ENCODE data around the gene RBM26. TPM values are rescaled to one million over a fixed set of nuclear protein-coding genes. Genes with fewer than 3 reads are reported as not detected.

RBM26 gene
- total and polyA plus RNA-seq, 2 experiments from 2014 or later: 46.0 to 69.3 TPM

DNA sequence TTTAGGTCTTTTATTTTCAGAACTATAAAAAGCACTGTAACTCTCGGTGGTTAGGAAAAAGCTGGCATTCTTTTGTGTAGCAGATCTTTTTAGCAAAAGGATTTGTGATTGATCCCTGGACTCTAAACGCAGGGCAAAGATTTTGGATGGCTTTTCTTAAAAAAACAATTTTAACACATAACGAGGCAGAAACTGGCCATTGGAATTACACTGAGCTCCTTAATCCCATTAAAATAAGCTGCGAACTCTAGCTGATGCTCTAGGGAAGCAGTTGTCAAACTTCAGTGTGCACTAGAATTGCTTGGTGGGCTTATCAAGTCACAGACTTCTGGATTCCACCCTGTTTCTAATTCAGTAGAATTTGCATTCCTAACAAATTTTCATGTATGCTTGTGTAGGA, 41.1 kb upstream of the RBM26 start (continued):
- TF ChIP-seq EZH2 (IDR thresholded peaks at IDR 0.05; ENCODE audit: low read depth, unreplicated experiment) (no peak), JUNB (IDR thresholded peaks at IDR 0.05; ENCODE audit: unreplicated experiment) (no peak), ZNF331 (CRISPR knock-in tag; IDR thresholded peaks at IDR 0.05; ENCODE audit: low read depth) (no peak)

DNA sequence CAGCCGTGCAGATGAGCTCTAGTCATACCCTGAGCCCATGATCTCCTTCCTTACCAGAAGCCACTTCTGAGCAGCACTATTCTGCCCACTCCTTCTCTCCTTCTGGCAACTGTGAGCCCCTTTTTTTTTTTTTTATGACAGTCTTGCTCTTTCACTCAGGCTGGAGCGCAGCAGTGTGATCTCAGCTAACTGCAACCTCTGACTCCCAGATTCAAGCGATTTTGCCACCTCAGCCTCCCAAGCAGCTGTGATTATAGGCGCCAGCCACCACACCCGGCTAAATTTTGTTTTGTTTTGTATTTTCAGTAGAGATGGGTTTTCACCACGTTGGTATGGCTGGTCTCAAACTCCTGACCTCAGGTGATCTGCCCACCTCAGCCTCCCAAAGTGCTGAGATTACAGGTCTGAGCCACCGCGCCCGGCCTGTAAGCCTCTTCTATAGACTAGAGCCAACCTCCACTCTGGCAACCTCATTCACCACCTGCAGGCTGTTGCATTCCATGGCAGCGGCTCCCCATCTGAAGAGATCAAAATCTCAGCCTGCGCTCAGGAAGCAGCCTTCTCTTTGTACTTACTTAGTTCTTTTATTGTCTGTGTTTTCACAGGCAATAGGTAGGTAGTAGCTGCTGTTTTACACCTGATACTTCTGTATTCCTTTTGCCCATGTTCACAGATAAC, 40.1 kb upstream of the RBM26 start:
- Histone ChIP-seq H3K9me2 (ENCODE audit: insufficient read depth) (no peaks in the 10 kb centered on the region), H4K20me1 (replicated peaks; ENCODE audit: insufficient read depth) (no peaks in the 10 kb centered on the region), H3K4me1 (ENCODE audit: insufficient read depth) (peaks cover 4% of the 10 kb centered on the region; the same call in 1 of the 2 replicates), H3K36me3 (ENCODE audit: insufficient read depth) (no peaks in the 10 kb centered on the region), H3K27ac (ENCODE audit: low read depth) (no peak overlapping the region), H3K79me2 (replicated peaks; ENCODE audit: insufficient read depth) (no peaks in the 10 kb centered on the region), H3K27me3 (ENCODE audit: insufficient read depth) (no peaks in the 10 kb centered on the region), H3K4me3 (no peak overlapping the region), H3F3A (replicated peaks; ENCODE audit: low read depth) (no peaks in the 10 kb centered on the region), H2AFZ (peak overlapping the region; percentile 25; the same call in 1 of the 2 replicates), H3K4me2 (no peak overlapping the region)
- DNase-seq (ENCODE audit: low spot score) (peak; percentile 74), ATAC-seq (peak; percentile 98)
- no peak for TF ChIP-seq JUNB (IDR thresholded peaks at IDR 0.05; ENCODE audit: unreplicated experiment)
- no peak for TF ChIP-seq ZNF114 (CRISPR knock-in tag; IDR thresholded peaks at IDR 0.05)
- TF ChIP-seq POLR2AphosphoS5 (IDR thresholded peaks at IDR 0.05; ENCODE audit: low read depth): no peak
- TF ChIP-seq CTCF (conservative IDR thresholded peaks at IDR 0.05; ENCODE audit: low read depth in 2 of 2): no peak
- no peak for TF ChIP-seq STAT1 (IDR thresholded peaks at IDR 0.05; ENCODE audit: unreplicated experiment)
- Mint-ChIP-seq H3K4me3 (no peak overlapping the region), H3K9me3 (no peaks in the 10 kb centered on the region), H3K36me3 (ENCODE audit: low read depth) (no peaks in the 10 kb centered on the region), H3K27ac (no peak overlapping the region), H3K4me1 (peaks cover 23% of the 10 kb centered on the region), H3K27me3 (ENCODE audit: insufficient read depth, low read depth, poor library complexity) (peaks cover 9% of the 10 kb centered on the region)

DNA sequence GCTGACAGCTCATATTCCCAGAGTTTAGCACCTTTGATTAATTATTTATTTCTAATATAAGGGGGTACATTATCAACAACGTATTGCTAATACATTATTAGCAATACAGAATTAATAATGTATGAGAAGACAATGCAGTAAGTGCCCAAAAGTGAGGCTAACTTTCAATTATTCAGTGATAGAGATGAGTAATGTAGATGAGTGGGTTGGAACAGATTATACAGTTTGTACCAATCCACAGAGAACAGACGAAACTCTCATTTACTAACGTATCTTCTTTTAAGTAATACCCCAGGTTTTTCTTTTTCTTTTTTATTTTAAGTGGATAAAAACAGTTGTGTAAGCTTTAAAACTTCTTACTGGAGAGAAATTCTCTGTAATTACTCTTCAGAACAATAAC, 36.7 kb upstream of the RBM26 start:
- no peak overlapping the region for H3K27ac Mint-ChIP-seq
- Histone ChIP-seq H3K27me3 (ENCODE audit: insufficient read depth) (no peaks in the 10 kb centered on the region), H3K36me3 (ENCODE audit: insufficient read depth) (no peaks in the 10 kb centered on the region), H4K20me1 (replicated peaks; ENCODE audit: insufficient read depth) (no peaks in the 10 kb centered on the region), H3K4me2 (no peak overlapping the region), H3K4me1 (ENCODE audit: insufficient read depth) (peaks cover 4% of the 10 kb centered on the region; the same call in 1 of the 2 replicates), H3K79me2 (replicated peaks; ENCODE audit: insufficient read depth) (no peaks in the 10 kb centered on the region), H2AFZ (no peak overlapping the region), H3K4me3 (no peak overlapping the region), H3K27ac (ENCODE audit: low read depth) (no peak overlapping the region), H3K9me2 (ENCODE audit: insufficient read depth) (no peaks in the 10 kb centered on the region), H3F3A (replicated peaks; ENCODE audit: low read depth) (no peaks in the 10 kb centered on the region)
- peaks cover 9% of the 10 kb centered on the region for H3K27me3 Mint-ChIP-seq (ENCODE audit: insufficient read depth, low read depth, poor library complexity)
- H3K36me3 Mint-ChIP-seq (ENCODE audit: low read depth): no peaks in the 10 kb centered on the region
- peaks cover 25% of the 10 kb centered on the region for H3K4me1 Mint-ChIP-seq
- DNase-seq (ENCODE audit: low spot score) (no peak), ATAC-seq (no peak)
- H3K9me3 Mint-ChIP-seq: no peaks in the 10 kb centered on the region
- H3K4me3 Mint-ChIP-seq: no peak overlapping the region
- no peak for TF ChIP-seq ZNF114 (CRISPR knock-in tag; IDR thresholded peaks at IDR 0.05)
- TF ChIP-seq NANOG (IDR thresholded peaks at IDR 0.05; ENCODE audit: borderline replicate concordance): no peak
- no peak for TF ChIP-seq CTCF (conservative IDR thresholded peaks at IDR 0.05; ENCODE audit: low read depth in 2 of 2)
- no peak for TF ChIP-seq STAT1 (IDR thresholded peaks at IDR 0.05; ENCODE audit: unreplicated experiment)
- no peak for TF ChIP-seq CREB1 (CRISPR knock-in tag; IDR thresholded peaks at IDR 0.05; ENCODE audit: low read depth)
- TF ChIP-seq ZNF331 (CRISPR knock-in tag; IDR thresholded peaks at IDR 0.05; ENCODE audit: low read depth): no peak
- no peak for TF ChIP-seq JUNB (IDR thresholded peaks at IDR 0.05; ENCODE audit: unreplicated experiment)
- no peak for TF ChIP-seq EZH2phosphoT487 (IDR thresholded peaks at IDR 0.05; ENCODE audit: unreplicated experiment)
- TF ChIP-seq POLR2AphosphoS5 (IDR thresholded peaks at IDR 0.05; ENCODE audit: low read depth): no peak

All from GM23338 (cell line).